Activated T-helper 2 cell treated with anti-CD3 and anti-CD28 coated beads, Interferon-gamma antibody, Interleukin-2, Interleukin-4, amounts not matched to agents 10 μg/mL and 5 μg/mL and 100 μg/mL, durations not matched to agents 14 hours and 24 hours and 36 hours (primary cell): ENCODE results near the gene IQSEC1. TPM values are rescaled to one million over a fixed set of nuclear protein-coding genes. Genes with fewer than 3 reads are reported as not detected.

Experiments used
- DNase-seq: peaks from one replicate; pipeline ENCODE4 v3.0.0; 2021; ENCODE audit warnings: low spot score
- H3K27ac Mint-ChIP-seq: one replicate; pipeline ENCODE4 v1.8.0; 2021; ENCODE audit warnings: mixed read lengths
- H3K27me3 Mint-ChIP-seq: one replicate; pipeline ENCODE4 v1.8.0; 2021; ENCODE audit warnings: low read depth, mixed read lengths
- H3K36me3 Mint-ChIP-seq: one replicate; pipeline ENCODE4 v1.8.0; 2021; ENCODE audit warnings: low read depth, mixed read lengths
- H3K4me1 Mint-ChIP-seq: one replicate; pipeline ENCODE4 v1.8.0; 2021; ENCODE audit warnings: low read depth, mixed read lengths
- H3K4me3 Mint-ChIP-seq: one replicate; pipeline ENCODE4 v1.8.0; 2021; ENCODE audit warnings: low read depth, mild to moderate bottlenecking, moderate library complexity, mixed read lengths
- H3K9me3 Mint-ChIP-seq: one replicate; pipeline ENCODE4 v1.8.0; 2021; ENCODE audit warnings: mixed read lengths
- intact Hi-C: fragments of 100-400 bp; cut with micrococcal nuclease; formaldehyde crosslinking; loops from one replicate; pipeline ENCODE4 v1.15.1; 2023
- total RNA-seq: library from RNA; stranded (reverse); gene quantifications from 2 replicates; pipeline ENCODE4 v1.2.3, GENCODE V29; 2022

Gene IQSEC1
- total RNA-seq, 1 donor from 2014 or later, result 28.1 TPM

GRCh38 chr3:13086531-13086981 lies 13.3 kb upstream of the IQSEC1 start:
- no peaks in the 10 kb centered on the region for H3K4me1 Mint-ChIP-seq
- H3K27me3 Mint-ChIP-seq, result no peaks in the 10 kb centered on the region
- intact Hi-C loops, result no loop called here
- H3K4me3 Mint-ChIP-seq, result no peak overlapping the region
- no peaks in the 10 kb centered on the region for H3K9me3 Mint-ChIP-seq
- H3K36me3 Mint-ChIP-seq, result no peaks in the 10 kb centered on the region
- no peak for DNase-seq
- no peak overlapping the region for H3K27ac Mint-ChIP-seq

- Mint-ChIP-seq H3K9me3 (no peaks in the 10 kb centered on the region), H3K27ac (no peak overlapping the region), H3K4me3 (no peak overlapping the region), H3K27me3 (no peaks in the 10 kb centered on the region), H3K4me1 (no peaks in the 10 kb centered on the region), H3K36me3 (no peaks in the 10 kb centered on the region)
- no peak for DNase-seq
- intact Hi-C loops, result no loop called here
Observed at GRCh38 chr3:13085846-13086179, 12.6 kb upstream of the IQSEC1 start.

- no peak overlapping the region for H3K27ac Mint-ChIP-seq
- no peaks in the 10 kb centered on the region for H3K36me3 Mint-ChIP-seq
- no peak for DNase-seq
- H3K27me3 Mint-ChIP-seq, result no peaks in the 10 kb centered on the region
- no peaks in the 10 kb centered on the region for H3K9me3 Mint-ChIP-seq
- no peak overlapping the region for H3K4me3 Mint-ChIP-seq
- no peaks in the 10 kb centered on the region for H3K4me1 Mint-ChIP-seq
- intact Hi-C loops, result no loop called here
Observed at GRCh38 chr3:13085081-13085845, 12.0 kb upstream of the IQSEC1 start.

- Mint-ChIP-seq H3K4me1 (peaks cover under 1% of the 10 kb centered on the region), H3K27me3 (peaks cover 6% of the 10 kb centered on the region), H3K36me3 (no peaks in the 10 kb centered on the region), H3K9me3 (no peaks in the 10 kb centered on the region), H3K27ac (no peak overlapping the region), H3K4me3 (no peak overlapping the region)
- DNase-seq, result no peak
- intact Hi-C loops, result no loop called here
Observed at GRCh38 chr3:13083898-13084297, 10.7 kb upstream of the IQSEC1 start.

GRCh38 chr3:13083254-13083653 lies 10.0 kb upstream of the IQSEC1 start:
- H3K27ac Mint-ChIP-seq, result no peak overlapping the region
- peaks cover 3% of the 10 kb centered on the region for H3K4me1 Mint-ChIP-seq

GRCh38 chr3:13082677-13083076 lies 9.4 kb upstream of the IQSEC1 start:
- intact Hi-C loops, result no loop called here
- H3K27ac Mint-ChIP-seq, result no peak overlapping the region

More at GRCh38 chr3:13083254-13083653, 10.0 kb upstream of the IQSEC1 start:
- H3K36me3 Mint-ChIP-seq, result no peaks in the 10 kb centered on the region
- no peak for DNase-seq
- H3K27me3 Mint-ChIP-seq, result peaks cover 6% of the 10 kb centered on the region
- intact Hi-C loops, result no loop called here
- no peak overlapping the region for H3K4me3 Mint-ChIP-seq
- H3K9me3 Mint-ChIP-seq, result no peaks in the 10 kb centered on the region

GRCh38 chr3:13081603-13082360 lies 8.6 kb upstream of the IQSEC1 start:
- Mint-ChIP-seq H3K27me3 (peaks cover 10% of the 10 kb centered on the region), H3K9me3 (no peaks in the 10 kb centered on the region)
- intact Hi-C loops, result no loop called here

More at GRCh38 chr3:13082677-13083076, 9.4 kb upstream of the IQSEC1 start:
- peaks cover 6% of the 10 kb centered on the region for H3K27me3 Mint-ChIP-seq
- DNase-seq, result no peak
- no peaks in the 10 kb centered on the region for H3K9me3 Mint-ChIP-seq
- peaks cover 7% of the 10 kb centered on the region for H3K4me1 Mint-ChIP-seq
- H3K4me3 Mint-ChIP-seq, result no peak overlapping the region
- no peaks in the 10 kb centered on the region for H3K36me3 Mint-ChIP-seq

GRCh38 chr3:13080591-13080990 lies 7.4 kb upstream of the IQSEC1 start:
- Mint-ChIP-seq H3K27ac (no peak overlapping the region), H3K36me3 (no peaks in the 10 kb centered on the region), H3K9me3 (no peaks in the 10 kb centered on the region), H3K4me1 (peaks cover 7% of the 10 kb centered on the region), H3K4me3 (no peak overlapping the region), H3K27me3 (peaks cover 17% of the 10 kb centered on the region)
- intact Hi-C loops, result no loop called here
- DNase-seq, result no peak

More at GRCh38 chr3:13081603-13082360, 8.6 kb upstream of the IQSEC1 start:
- Mint-ChIP-seq H3K4me1 (peaks cover 7% of the 10 kb centered on the region), H3K27ac (no peak overlapping the region), H3K36me3 (no peaks in the 10 kb centered on the region), H3K4me3 (no peak overlapping the region)
- no peak for DNase-seq

GRCh38 chr3:13080026-13080425 lies 6.8 kb upstream of the IQSEC1 start:
- no peaks in the 10 kb centered on the region for H3K36me3 Mint-ChIP-seq
- no peak overlapping the region for H3K4me3 Mint-ChIP-seq
- no peak for DNase-seq
- no peak overlapping the region for H3K27ac Mint-ChIP-seq
- intact Hi-C loops, result no loop called here
- peaks cover 7% of the 10 kb centered on the region for H3K4me1 Mint-ChIP-seq
- H3K27me3 Mint-ChIP-seq, result peaks cover 23% of the 10 kb centered on the region
- no peaks in the 10 kb centered on the region for H3K9me3 Mint-ChIP-seq

- intact Hi-C loops, result no loop called here
Observed at GRCh38 chr3:13079510-13079909, 6.3 kb upstream of the IQSEC1 start.

GRCh38 chr3:13079051-13079450 lies 5.8 kb upstream of the IQSEC1 start:
- no peak overlapping the region for H3K27ac Mint-ChIP-seq

More at GRCh38 chr3:13079510-13079909, 6.3 kb upstream of the IQSEC1 start:
- Mint-ChIP-seq H3K36me3 (no peaks in the 10 kb centered on the region), H3K9me3 (no peaks in the 10 kb centered on the region), H3K27ac (no peak overlapping the region), H3K4me1 (peaks cover 7% of the 10 kb centered on the region), H3K4me3 (no peak overlapping the region), H3K27me3 (peaks cover 28% of the 10 kb centered on the region)
- DNase-seq, result no peak

GRCh38 chr3:13078163-13078905 lies 5.1 kb upstream of the IQSEC1 start:
- Mint-ChIP-seq H3K4me1 (peaks cover 11% of the 10 kb centered on the region), H3K27me3 (peaks cover 36% of the 10 kb centered on the region), H3K4me3 (no peak overlapping the region), H3K36me3 (no peaks in the 10 kb centered on the region), H3K27ac (no peak overlapping the region), H3K9me3 (no peaks in the 10 kb centered on the region)
- intact Hi-C loops, result no loop called here
- no peak for DNase-seq

More at GRCh38 chr3:13079051-13079450, 5.8 kb upstream of the IQSEC1 start:
- peaks cover 7% of the 10 kb centered on the region for H3K4me1 Mint-ChIP-seq
- H3K9me3 Mint-ChIP-seq, result no peaks in the 10 kb centered on the region
- no peak for DNase-seq
- intact Hi-C loops, result no loop called here
- no peaks in the 10 kb centered on the region for H3K36me3 Mint-ChIP-seq
- H3K27me3 Mint-ChIP-seq, result peaks cover 32% of the 10 kb centered on the region
- H3K4me3 Mint-ChIP-seq, result no peak overlapping the region
